Activated CD4-positive, alpha-beta T cell treated with anti-CD3 and anti-CD28 coated beads, Interleukin-2, amount 50 U/mL, for 48 hours (primary cell): ENCODE data around the gene BIN1.

Source experiments
- DNase-seq, 2 experiments: peaks; one replicate each; pipeline ENCODE4 v3.0.0-alpha.2; 2020

BIN1 gene, protein sequence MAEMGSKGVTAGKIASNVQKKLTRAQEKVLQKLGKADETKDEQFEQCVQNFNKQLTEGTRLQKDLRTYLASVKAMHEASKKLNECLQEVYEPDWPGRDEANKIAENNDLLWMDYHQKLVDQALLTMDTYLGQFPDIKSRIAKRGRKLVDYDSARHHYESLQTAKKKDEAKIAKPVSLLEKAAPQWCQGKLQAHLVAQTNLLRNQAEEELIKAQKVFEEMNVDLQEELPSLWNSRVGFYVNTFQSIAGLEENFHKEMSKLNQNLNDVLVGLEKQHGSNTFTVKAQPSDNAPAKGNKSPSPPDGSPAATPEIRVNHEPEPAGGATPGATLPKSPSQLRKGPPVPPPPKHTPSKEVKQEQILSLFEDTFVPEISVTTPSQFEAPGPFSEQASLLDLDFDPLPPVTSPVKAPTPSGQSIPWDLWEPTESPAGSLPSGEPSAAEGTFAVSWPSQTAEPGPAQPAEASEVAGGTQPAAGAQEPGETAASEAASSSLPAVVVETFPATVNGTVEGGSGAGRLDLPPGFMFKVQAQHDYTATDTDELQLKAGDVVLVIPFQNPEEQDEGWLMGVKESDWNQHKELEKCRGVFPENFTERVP

GRCh38 chr2:127106991-127107621, at the start of gene BIN1:
TSS of gene BIN1 (minus strand) at chr2:127107154. CDS start at chr2:127106943, 211 bp downstream.
- DNase-seq, result peak; percentile 76 to 85

DNA sequence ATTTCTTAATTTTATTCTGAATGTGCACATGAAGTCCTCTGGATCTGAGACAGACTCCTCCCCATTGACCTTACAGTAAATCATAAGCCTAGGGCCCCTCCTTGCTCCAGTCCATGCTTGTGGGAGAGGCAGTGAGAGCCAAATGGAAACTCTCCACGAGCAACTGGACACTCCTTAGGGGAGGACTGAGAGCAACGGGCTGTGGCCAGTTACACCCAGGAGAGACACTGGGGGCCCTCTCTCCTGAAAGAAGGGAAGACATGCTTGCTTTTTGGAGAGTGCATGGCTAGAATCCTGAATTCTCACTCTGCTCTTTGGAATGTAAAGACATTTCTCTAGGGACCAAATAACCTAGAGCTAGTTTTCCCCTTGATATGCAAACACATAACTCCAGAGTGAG, 49.0 kb upstream of the BIN1 start:
- no peak for DNase-seq

DNA sequence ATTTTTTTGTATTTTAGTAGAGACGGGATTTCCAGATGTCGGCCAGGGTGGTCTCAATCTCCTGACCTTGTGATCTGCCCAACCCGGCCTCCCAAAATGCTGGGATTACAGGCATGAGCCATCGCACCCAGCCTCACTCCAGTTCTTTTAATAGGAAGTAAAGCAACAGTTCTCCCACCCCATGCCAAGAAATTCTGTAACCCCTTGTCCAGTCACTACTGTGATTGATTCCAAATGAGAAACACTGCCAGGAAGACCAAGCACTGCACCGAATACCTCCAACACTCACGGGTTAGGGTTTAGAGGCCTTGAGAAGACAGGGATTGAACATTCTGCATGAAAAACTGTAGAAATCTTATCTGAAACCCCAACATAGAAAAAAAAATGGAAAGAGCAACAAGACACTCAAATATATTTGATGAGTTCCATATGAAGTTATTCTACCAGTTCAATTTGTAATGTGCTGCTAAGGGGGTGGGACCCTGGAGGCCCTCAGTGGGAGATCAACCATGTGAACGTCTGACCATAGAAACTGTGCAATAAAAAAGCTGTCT, 48.2 kb upstream of the BIN1 start:
- DNase-seq, result no peak

DNA sequence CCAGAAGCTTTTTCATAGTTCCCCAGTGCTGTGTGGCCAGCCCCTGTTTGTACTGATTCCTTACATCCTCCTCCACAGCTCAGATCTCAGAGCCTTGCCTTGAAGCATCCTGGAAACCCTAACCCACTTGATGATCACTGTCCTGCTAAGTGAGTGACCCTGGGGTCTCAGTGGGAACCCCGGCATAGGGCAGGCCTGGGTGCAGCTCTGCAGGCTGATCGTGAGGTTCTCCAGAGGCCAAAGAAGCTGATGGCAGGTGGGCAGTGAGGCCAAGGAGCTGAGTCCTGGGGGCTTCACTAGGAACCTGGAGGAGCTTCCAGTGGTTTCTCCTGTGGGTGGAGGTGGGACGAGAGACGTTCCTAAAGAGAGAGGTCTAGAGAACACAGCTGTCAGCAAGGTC, 47.4 kb upstream of the BIN1 start:
- no peak for DNase-seq

- DNase-seq, result no peak
These were observed 46.8 kb upstream of the BIN1 start for GRCh38 chr2:127153691-127154158.

GRCh38 chr2:127150996-127151395, 44.0 kb upstream of the BIN1 start:
- no peak for DNase-seq

DNA sequence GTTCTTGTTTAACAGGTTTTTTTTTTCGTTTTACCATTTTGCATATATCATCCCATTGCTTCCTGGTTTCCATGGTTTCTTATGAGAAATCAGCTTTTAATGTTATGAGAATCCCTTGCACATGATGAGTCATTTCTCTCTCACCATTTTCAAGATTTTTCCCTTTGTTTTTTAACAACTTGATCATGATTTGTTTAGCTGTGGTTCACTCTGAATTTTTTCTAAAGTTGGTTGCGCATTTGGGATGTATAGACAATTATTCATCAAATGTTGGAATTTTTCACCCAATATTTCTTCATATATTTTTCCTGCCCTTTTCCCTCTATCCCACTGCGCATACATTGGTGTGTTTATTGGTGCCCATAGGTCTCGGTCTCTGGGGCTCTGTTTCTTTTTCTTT, 42.4 kb upstream of the BIN1 start:
- DNase-seq, result no peak

DNA sequence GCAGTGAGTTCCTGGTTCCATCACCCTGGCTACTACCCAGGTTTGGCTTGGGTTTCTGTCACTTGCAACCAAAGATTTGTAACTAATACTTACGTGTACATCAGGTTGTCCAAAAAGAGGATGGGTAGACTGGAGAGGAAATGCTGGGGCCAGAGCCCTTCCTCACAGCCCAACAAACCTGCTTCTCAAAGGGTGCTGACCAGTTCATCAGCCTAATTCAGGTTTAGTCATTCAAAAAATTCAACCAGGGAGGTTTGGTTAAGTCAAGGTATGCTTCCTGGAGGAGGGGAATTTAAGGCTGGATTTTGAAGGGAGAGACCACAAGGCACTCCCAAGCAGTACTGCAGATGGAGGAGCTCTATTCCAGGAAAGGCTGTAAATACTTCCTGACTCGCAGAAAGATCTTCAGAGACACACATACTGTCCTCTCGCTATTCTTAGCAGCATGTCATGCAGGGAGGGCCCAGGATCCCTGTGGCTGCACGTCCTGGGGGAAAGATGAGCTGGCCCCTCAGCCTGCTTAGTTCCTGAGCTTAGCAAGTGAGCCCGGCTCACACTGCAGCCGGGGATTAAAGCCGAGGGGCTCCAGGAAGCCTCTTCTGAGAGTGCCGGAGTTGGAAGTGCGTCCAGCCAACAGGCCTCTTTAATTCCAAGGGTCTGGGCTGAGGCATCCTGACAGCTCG, 40.0 kb upstream of the BIN1 start:
- no peak for DNase-seq

- no peak for DNase-seq
These were observed 39.2 kb upstream of the BIN1 start for GRCh38 chr2:127146071-127146725.

GRCh38 chr2:127145280-127145895, 38.4 kb upstream of the BIN1 start:
- DNase-seq, result no peak

DNA sequence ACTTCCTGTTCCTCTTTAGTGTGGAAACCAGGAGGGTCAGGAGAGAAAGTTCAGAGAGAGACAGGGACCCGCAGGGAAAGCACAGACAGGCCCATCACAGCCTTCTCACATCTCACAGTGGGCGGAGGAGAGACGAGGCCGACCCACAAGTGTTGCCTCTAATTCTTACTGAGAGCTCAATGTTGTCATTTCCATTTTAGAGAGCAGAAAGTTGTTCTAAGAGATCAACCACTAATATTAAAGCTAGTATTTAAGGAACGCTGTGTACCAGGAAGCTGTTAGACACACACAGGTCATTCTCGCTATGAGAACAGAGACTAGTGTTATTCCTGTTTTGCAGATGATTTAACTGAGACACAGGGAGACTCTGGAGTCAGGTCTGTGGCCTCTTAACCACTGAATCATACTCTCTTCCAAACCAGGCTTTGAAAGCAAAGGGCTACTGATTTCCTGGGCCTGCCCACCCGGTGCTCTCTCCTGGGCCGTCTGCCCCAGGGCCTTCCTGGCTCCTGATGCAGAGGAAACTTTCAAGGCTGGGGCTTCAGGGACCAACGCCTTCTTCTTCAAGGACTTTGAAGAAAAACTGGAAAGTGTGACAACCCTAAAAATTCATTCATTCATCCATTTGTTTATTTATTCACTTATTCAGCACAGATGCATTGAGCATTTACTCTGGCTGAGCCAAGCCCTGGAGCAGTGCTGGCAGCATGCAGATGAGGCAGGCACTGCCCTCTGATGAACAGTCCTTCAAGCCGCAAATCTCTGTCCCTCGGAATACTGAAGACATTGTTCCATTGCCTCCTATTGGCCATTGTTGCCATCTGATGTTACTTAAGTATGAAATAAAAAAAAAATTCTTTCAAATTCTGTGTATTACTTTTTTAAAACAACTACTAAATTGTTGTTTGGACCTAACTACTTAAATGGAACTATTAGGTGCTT, 37.2 kb upstream of the BIN1 start:
- DNase-seq, result no peak

DNA sequence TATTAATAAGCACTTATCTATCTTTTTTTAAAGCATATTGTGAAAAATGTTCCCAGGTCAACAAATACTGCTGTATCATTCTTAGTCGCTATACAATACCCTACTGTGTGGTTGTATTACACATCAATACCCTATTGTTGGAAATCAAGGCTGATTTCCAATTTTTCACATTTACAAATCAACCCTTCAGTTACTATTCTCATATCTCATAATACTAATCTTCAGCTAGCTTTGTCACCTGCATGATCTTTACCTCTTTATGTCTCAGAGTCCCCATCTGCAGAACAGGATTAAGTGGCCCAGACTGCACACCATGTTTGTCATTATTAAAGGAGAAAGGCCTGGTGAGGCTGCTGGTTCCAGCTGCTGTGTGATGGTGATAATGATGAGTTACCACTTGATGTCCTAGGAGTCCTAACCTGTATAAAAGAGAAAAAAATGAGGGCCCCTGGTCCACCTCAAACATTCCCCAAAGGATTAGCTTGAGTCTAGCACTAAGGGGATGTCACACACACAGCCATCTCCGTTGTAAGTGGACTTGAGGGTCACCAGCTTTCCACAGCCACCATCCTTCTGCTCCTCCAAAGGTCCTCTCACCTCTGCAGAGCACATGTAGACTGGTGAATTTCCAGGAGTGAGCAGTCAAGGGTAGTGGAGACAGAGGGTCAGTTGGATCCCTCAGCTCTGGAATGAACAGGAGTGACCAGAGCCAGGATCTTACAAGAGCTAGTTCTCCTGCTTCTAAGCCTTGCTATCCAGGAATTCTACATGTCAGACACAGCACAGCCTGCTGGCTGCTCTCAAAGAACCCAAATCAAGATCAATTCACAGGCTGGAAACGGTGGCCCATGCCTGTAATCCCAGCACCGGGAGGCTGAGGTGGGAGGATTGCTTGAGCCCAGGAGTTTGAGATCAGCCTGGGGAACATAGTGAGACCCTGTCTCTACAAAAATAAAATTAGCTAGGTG, 36.0 kb upstream of the BIN1 start:
- DNase-seq, result no peak

GRCh38 chr2:127140538-127140937, 33.6 kb upstream of the BIN1 start:
- no peak for DNase-seq

DNA sequence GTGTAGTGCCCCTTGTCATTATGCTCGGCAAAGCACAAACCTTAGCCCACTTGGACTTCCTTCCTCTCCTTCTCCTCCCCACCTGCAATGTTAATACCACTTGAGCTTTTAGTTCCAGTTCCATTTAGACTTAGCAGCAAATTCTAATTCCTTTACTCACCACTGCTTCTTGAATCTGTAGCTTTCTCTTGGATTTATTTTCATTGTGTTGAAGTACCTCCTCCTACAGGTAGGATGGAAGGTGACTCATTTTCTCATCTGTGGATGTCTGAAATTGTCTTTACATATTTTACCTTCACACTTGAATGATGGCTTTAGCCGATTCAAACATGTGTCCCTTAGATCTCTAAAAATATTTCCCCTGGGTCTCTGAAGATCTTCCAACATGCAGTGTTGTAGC, 32.8 kb upstream of the BIN1 start:
- DNase-seq, result no peak

DNA sequence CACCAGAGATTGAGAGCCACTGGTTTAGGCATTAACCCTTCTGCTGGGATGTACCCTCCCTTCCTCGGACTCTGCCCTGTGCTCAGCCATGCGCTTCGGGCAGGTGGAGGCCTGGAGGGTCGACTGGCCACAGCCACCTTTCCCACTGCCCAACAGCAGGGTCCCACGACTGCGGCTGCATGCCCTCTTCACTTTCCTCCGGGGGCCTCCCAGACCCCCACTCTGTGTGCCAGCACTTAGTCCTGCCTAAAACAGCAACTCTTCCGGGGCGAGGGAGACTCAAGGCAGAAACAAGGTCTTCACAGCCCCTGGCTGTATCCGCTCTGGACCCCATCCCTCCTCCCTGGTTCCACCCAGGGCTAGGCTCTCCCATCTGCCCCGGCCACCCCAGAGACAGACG, 31.3 kb upstream of the BIN1 start:
- no peak for DNase-seq

- no peak for DNase-seq
These were observed 30.8 kb upstream of the BIN1 start for GRCh38 chr2:127137741-127138140.

GRCh38 chr2:127137225-127137624, 30.3 kb upstream of the BIN1 start:
- DNase-seq, result no peak

DNA sequence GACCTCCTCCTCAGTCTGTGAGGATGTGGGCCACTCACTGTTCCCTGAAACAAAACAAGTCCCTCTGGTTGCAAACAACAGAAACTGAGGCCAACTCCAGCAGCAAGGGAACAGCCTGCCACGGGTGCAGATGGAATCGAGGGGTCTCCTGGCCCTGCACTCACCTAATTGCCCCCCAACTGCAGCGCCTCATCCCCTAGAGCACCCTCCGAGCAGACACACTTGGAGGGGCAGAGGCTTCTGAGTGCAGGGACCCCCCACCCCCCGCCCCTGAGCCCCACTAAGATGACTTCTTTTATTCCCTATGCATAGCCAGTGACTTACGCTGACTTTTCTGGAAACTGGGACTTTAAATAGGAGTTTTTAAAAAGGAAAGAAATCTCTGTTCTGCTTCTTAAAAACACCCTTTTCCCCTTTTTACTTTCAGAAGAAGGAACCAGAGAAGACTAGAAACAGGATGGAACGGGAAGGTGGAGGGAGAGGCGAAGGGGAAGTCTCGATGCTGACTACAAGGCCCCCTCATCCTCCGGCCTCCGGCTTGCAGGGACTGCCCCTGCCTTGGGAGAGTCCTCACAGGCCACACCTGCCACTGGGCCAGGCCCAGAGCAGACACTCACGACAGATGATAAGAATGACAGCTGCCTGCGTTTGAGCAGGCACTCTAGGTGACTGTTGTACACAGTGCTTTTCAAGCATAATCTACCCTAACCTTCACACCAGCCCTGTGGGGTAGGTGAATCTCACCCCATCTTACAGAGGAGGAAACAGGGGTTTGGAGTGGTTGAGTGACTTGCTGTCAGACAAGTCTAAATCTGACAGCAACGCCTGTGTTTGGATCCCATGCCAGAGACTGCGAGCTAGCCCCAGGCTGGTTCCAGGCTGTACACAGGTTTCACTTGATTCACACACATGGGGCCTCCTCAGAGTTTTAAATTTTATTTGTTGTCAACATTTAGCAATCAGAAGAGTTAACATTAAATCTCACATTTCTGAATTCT, 28.2 kb upstream of the BIN1 start:
- DNase-seq, result no peak
